OCI-LY1 (cell line): ENCODE measurements around the gene IL3.

Experiments used
- CTCF ChIP-seq: fragments of 200-600 bp; sonication (generic), shearing (Covaris generic); IDR thresholded peaks from 2 replicates; pipeline ENCODE4 v1.5.1; 2017; ENCODE audit warnings: mild to moderate bottlenecking, antibody characterized with exemption, low read length, moderate library complexity, mixed read lengths
- EZH2 ChIP-seq: fragments of 200-600 bp; sonication (generic), shearing (Covaris generic); IDR thresholded peaks from 2 replicates; pipeline ENCODE4 v1.8.0; 2017; ENCODE audit warnings: borderline replicate concordance, mixed run types, mild to moderate bottlenecking, antibody characterized with exemption, low read length, moderate library complexity, mixed read lengths

- TF ChIP-seq EZH2 (no peak), CTCF (no peak)
Observed at GRCh38 chr5:132044207-132044606, 16.2 kb upstream of the IL3 start.
